ENCODE data around the gene RNH1. TPM values are rescaled to one million over a fixed set of nuclear protein-coding genes. Genes with fewer than 3 reads are reported as not detected.

RNH1 gene
- total RNA-seq, 1 experiment from 2014 or later, result 59.0 TPM

DNA sequence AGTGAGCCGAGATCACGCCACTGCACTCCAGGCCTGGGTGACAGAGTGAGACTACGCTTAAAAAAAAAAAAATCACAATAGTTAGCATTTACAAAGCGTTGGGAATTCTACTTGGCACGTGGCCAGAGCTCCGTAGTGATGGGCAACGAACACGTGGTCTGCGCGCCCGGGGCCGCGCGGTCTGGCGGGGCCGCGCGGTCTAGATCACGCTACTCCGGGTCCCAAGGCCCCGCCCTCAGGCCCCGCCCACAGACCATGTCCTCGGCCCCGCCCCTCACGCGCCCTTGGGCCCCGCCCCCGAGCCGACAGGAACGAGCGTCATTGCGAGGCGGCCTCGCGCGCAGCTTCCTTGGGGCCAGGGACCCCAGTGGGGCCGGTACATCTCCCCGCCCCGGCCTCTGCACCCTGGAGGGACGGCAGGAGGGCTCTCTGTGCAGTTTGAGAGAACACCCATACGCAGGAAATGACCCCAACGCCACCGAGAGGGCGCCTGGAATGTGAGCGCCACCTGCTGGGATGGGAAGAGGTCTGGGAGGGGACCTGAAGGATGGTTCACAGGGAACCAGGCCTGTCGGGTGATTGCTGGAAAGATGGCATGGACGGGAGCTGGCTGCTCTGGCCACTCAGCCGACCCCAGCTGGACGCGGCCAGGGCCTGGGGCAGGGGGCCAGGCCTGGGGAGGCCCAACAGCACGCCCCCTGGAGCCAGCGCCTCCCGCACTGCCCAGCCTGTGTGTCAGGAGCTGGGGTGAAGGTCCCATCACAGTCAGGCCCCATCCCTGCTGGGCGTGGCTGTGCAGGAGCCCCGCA is 58.9 kb downstream of the RNH1 start (continued):
- TF ChIP-seq ZNF121 (CRISPR knock-in tag; IDR thresholded peaks at IDR 0.05) (peak; percentile 87), ATF1 (CRISPR knock-in tag; IDR thresholded peaks at IDR 0.05) (no peak), GRHL2 (CRISPR knock-in tag; IDR thresholded peaks at IDR 0.05; ENCODE audit: insufficient replicate concordance, severe bottlenecking) (no peak), PRRX2 (CRISPR knock-in tag; IDR thresholded peaks at IDR 0.05) (no peak), JAZF1 (CRISPR knock-in tag; IDR thresholded peaks at IDR 0.05) (no peak), SMAD4 (CRISPR knock-in tag; IDR thresholded peaks at IDR 0.05) (0 out of 2 replicates have a peak, but pooled peaks have one; percentile 45), CREB1 (CRISPR knock-in tag; IDR thresholded peaks at IDR 0.05) (peak; percentile 44; the same call in 1 of the 2 replicates), EMX1 (CRISPR knock-in tag; IDR thresholded peaks at IDR 0.05) (no peak), NR2C2 (CRISPR knock-in tag; IDR thresholded peaks at IDR 0.05) (no peak), SOX15 (CRISPR knock-in tag; IDR thresholded peaks at IDR 0.05) (no peak), HMGA2 (CRISPR knock-in tag; IDR thresholded peaks at IDR 0.05) (no peak), RORB (CRISPR knock-in tag; IDR thresholded peaks at IDR 0.05) (no peak), ZNF232 (CRISPR knock-in tag; IDR thresholded peaks at IDR 0.05) (no peak), KAT7 (CRISPR knock-in tag; IDR thresholded peaks at IDR 0.05; ENCODE audit: borderline replicate concordance) (no peak), NR1H2 (CRISPR knock-in tag; IDR thresholded peaks at IDR 0.05) (no peak), SMAD3 (CRISPR knock-in tag; IDR thresholded peaks at IDR 0.05; ENCODE audit: borderline replicate concordance) (0 out of 2 replicates have a peak, but pooled peaks have one; percentile 12), NFATC4 (CRISPR knock-in tag; IDR thresholded peaks at IDR 0.05) (no peak), FOXP1 (CRISPR knock-in tag; IDR thresholded peaks at IDR 0.05; ENCODE audit: borderline replicate concordance) (no peak; the same call in 1 of the 2 replicates), SP1 (CRISPR knock-in tag; conservative IDR thresholded peaks at IDR 0.05) (peak; percentile 87)
- TF ChIP-seq, protein P1, sequence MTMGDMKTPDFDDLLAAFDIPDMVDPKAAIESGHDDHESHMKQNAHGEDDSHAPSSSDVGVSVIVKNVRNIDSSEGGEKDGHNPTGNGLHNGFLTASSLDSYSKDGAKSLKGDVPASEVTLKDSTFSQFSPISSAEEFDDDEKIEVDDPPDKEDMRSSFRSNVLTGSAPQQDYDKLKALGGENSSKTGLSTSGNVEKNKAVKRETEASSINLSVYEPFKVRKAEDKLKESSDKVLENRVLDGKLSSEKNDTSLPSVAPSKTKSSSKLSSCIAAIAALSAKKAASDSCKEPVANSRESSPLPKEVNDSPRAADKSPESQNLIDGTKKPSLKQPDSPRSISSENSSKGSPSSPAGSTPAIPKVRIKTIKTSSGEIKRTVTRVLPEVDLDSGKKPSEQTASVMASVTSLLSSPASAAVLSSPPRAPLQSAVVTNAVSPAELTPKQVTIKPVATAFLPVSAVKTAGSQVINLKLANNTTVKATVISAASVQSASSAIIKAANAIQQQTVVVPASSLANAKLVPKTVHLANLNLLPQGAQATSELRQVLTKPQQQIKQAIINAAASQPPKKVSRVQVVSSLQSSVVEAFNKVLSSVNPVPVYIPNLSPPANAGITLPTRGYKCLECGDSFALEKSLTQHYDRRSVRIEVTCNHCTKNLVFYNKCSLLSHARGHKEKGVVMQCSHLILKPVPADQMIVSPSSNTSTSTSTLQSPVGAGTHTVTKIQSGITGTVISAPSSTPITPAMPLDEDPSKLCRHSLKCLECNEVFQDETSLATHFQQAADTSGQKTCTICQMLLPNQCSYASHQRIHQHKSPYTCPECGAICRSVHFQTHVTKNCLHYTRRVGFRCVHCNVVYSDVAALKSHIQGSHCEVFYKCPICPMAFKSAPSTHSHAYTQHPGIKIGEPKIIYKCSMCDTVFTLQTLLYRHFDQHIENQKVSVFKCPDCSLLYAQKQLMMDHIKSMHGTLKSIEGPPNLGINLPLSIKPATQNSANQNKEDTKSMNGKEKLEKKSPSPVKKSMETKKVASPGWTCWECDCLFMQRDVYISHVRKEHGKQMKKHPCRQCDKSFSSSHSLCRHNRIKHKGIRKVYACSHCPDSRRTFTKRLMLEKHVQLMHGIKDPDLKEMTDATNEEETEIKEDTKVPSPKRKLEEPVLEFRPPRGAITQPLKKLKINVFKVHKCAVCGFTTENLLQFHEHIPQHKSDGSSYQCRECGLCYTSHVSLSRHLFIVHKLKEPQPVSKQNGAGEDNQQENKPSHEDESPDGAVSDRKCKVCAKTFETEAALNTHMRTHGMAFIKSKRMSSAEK (CRISPR knock-in tag; IDR thresholded peaks at IDR 0.05; ENCODE audit: borderline replicate concordance), result no peak
- TF ChIP-seq, protein P2, sequence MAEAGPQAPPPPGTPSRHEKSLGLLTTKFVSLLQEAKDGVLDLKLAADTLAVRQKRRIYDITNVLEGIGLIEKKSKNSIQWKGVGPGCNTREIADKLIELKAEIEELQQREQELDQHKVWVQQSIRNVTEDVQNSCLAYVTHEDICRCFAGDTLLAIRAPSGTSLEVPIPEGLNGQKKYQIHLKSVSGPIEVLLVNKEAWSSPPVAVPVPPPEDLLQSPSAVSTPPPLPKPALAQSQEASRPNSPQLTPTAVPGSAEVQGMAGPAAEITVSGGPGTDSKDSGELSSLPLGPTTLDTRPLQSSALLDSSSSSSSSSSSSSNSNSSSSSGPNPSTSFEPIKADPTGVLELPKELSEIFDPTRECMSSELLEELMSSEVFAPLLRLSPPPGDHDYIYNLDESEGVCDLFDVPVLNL (CRISPR knock-in tag; IDR thresholded peaks at IDR 0.05; ENCODE audit: borderline replicate concordance, low read depth), result no peak
- TF ChIP-seq, protein P3, sequence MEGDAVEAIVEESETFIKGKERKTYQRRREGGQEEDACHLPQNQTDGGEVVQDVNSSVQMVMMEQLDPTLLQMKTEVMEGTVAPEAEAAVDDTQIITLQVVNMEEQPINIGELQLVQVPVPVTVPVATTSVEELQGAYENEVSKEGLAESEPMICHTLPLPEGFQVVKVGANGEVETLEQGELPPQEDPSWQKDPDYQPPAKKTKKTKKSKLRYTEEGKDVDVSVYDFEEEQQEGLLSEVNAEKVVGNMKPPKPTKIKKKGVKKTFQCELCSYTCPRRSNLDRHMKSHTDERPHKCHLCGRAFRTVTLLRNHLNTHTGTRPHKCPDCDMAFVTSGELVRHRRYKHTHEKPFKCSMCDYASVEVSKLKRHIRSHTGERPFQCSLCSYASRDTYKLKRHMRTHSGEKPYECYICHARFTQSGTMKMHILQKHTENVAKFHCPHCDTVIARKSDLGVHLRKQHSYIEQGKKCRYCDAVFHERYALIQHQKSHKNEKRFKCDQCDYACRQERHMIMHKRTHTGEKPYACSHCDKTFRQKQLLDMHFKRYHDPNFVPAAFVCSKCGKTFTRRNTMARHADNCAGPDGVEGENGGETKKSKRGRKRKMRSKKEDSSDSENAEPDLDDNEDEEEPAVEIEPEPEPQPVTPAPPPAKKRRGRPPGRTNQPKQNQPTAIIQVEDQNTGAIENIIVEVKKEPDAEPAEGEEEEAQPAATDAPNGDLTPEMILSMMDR (IDR thresholded peaks at IDR 0.05), result peak; percentile 45; the same call in 1 of the 2 replicates
- TF ChIP-seq, protein P4, sequence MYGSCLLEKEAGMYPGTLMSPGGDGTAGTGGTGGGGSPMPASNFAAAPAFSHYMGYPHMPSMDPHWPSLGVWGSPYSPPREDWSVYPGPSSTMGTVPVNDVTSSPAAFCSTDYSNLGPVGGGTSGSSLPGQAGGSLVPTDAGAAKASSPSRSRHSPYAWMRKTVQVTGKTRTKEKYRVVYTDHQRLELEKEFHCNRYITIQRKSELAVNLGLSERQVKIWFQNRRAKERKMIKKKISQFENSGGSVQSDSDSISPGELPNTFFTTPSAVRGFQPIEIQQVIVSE (CRISPR knock-in tag; IDR thresholded peaks at IDR 0.05; ENCODE audit: borderline replicate concordance), result no peak
- TF ChIP-seq, protein P5, sequence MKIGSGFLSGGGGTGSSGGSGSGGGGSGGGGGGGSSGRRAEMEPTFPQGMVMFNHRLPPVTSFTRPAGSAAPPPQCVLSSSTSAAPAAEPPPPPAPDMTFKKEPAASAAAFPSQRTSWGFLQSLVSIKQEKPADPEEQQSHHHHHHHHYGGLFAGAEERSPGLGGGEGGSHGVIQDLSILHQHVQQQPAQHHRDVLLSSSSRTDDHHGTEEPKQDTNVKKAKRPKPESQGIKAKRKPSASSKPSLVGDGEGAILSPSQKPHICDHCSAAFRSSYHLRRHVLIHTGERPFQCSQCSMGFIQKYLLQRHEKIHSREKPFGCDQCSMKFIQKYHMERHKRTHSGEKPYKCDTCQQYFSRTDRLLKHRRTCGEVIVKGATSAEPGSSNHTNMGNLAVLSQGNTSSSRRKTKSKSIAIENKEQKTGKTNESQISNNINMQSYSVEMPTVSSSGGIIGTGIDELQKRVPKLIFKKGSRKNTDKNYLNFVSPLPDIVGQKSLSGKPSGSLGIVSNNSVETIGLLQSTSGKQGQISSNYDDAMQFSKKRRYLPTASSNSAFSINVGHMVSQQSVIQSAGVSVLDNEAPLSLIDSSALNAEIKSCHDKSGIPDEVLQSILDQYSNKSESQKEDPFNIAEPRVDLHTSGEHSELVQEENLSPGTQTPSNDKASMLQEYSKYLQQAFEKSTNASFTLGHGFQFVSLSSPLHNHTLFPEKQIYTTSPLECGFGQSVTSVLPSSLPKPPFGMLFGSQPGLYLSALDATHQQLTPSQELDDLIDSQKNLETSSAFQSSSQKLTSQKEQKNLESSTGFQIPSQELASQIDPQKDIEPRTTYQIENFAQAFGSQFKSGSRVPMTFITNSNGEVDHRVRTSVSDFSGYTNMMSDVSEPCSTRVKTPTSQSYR (CRISPR knock-in tag; IDR thresholded peaks at IDR 0.05), result 0 out of 2 replicates have a peak, but pooled peaks have one; percentile 44
- TF ChIP-seq, protein P6, sequence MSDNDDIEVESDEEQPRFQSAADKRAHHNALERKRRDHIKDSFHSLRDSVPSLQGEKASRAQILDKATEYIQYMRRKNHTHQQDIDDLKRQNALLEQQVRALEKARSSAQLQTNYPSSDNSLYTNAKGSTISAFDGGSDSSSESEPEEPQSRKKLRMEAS (CRISPR knock-in tag; IDR thresholded peaks at IDR 0.05), result peak; percentile 92; the same call in 1 of the 2 replicates
- TF ChIP-seq, protein P7, sequence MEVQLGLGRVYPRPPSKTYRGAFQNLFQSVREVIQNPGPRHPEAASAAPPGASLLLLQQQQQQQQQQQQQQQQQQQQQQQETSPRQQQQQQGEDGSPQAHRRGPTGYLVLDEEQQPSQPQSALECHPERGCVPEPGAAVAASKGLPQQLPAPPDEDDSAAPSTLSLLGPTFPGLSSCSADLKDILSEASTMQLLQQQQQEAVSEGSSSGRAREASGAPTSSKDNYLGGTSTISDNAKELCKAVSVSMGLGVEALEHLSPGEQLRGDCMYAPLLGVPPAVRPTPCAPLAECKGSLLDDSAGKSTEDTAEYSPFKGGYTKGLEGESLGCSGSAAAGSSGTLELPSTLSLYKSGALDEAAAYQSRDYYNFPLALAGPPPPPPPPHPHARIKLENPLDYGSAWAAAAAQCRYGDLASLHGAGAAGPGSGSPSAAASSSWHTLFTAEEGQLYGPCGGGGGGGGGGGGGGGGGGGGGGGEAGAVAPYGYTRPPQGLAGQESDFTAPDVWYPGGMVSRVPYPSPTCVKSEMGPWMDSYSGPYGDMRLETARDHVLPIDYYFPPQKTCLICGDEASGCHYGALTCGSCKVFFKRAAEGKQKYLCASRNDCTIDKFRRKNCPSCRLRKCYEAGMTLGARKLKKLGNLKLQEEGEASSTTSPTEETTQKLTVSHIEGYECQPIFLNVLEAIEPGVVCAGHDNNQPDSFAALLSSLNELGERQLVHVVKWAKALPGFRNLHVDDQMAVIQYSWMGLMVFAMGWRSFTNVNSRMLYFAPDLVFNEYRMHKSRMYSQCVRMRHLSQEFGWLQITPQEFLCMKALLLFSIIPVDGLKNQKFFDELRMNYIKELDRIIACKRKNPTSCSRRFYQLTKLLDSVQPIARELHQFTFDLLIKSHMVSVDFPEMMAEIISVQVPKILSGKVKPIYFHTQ (CRISPR knock-in tag; IDR thresholded peaks at IDR 0.05), result no peak
